ENCODE data around the gene PLIN4.

GRCh38 chr19:4507150-4507452, 11.2 kb downstream of the PLIN4 start:
- TF ChIP-seq CTCF (IDR thresholded peaks at IDR 0.05 in 2 of 3, conservative IDR thresholded peaks at IDR 0.05 in 1 of 3; ENCODE audit: control insufficient read depth in 2 of 3, extremely low read depth in 1 of 3, insufficient read depth in 1 of 3, low read depth in 3 of 3, low read length in 3 of 3) (no peak), ELK1 (IDR thresholded peaks at IDR 0.05; ENCODE audit: low read depth, low read length) (no peak), TARDBP (IDR thresholded peaks at IDR 0.05; ENCODE audit: borderline replicate concordance) (no peak), JUND (IDR thresholded peaks at IDR 0.05; ENCODE audit: low read depth, low read length) (no peak), POLR2A (IDR thresholded peaks at IDR 0.05; ENCODE audit: low read depth, low read length) (no peak), MEF2A (IDR thresholded peaks at IDR 0.05; ENCODE audit: insufficient read depth, low read depth, low read length) (no peak), RFX5 (IDR thresholded peaks at IDR 0.05; ENCODE audit: low read depth, low read length) (no peak), HDAC2 (IDR thresholded peaks at IDR 0.05) (no peak), MXI1 (IDR thresholded peaks at IDR 0.05; ENCODE audit: low read depth, low read length) (no peak), TBL1XR1 (IDR thresholded peaks at IDR 0.05; ENCODE audit: low read depth, low read length) (no peak), KAT2A (conservative IDR thresholded peaks at IDR 0.05; ENCODE audit: control insufficient read depth, low read depth, low read length) (no peak), NKRF (conservative IDR thresholded peaks at IDR 0.05) (no peak), ASH2L (IDR thresholded peaks at IDR 0.05; ENCODE audit: borderline replicate concordance, low read depth) (no peak)
